ENCODE measurements around the gene NAGA.
A peak's percentile ranks its signal among the peaks of the same experiment; 100 is the strongest.
"Not testable (repeated sequence)": the region's sequence is repeated elsewhere in the genome, so short reads cannot be mapped to it uniquely, and the experiment has no call there.

NAGA gene

DNA sequence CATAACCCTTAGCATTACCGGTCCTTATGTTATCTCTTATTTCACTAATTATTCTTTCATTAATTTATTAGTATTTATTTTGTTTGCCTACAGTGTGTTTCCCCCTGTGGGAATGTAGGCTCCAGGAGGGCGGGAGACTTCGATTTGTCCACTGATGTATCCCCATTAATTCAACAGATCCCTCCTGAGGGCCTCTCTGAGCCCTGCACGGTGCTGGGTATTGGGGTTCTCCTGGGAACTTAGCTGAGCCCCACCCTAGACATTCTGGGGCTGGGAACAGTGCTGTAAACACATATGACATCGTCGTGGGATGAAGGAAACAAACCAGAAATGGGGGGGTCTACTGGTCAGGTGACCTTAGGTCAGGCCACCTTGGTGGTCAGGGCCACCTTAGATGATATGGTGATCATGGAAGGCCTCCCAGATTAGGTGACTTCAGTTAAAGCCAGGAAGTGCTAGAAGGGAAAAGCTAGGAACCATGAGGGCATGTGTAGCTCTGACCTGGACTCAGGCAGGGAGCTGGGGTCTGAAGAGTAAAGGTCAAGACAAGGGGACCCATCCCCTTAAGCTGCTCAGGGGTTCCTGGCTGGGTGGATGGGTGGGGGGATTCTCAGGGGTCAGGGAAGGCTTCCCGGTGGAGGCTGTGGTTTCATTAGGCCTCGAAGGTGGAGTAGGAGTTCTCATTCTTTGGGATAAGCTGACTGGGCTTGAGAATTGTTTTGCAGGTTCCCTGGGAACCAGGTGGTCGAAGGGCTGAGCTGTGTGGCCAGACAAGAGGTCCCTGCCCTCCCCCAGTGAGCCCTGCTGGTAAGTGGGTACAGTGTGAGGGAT, 4.4 kb upstream of the NAGA start:
- no peak for DNase-seq

DNA sequence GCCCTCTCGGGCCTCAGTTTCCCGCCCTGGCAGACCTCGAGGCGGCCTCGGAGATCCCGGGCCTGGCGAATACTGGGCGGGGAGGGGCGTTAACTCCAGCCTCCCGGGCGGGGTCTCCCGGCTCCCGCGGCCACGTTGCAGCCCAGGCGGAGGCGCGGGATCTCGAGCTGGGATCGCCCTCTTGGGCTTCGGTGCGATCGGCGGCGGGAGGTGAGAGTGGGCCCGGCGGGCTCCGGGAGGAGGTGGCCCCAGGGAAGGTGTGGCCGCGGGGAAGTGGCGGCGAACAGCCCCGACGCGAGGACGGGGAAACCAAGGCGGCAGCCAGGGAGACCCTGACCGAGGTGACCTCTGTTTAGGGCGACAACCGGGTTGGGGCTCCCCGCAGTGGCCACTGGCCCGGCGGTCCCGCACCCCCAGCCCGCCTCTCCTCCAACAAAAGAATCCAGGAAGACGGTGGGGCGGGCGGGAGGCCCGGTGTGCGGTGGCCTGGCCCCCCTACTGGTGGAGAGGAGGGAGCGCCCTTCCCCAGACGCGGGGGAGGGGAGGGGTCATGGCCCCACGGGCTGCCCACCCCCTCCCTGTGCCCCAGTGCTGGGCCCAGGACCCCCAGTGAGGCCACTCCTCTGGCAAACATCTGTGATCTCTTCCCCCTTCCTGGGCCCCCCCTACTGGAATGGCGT, 3.7 kb upstream of the NAGA start, which contains the start of gene PHETA2:
Gene PHETA2, plus strand, starts transcription at position 117 of the 680 bp plus-strand sequence. CDS start 3,046 bp downstream, outside the sequence.
- peak; percentile 63 for DNase-seq

DNA sequence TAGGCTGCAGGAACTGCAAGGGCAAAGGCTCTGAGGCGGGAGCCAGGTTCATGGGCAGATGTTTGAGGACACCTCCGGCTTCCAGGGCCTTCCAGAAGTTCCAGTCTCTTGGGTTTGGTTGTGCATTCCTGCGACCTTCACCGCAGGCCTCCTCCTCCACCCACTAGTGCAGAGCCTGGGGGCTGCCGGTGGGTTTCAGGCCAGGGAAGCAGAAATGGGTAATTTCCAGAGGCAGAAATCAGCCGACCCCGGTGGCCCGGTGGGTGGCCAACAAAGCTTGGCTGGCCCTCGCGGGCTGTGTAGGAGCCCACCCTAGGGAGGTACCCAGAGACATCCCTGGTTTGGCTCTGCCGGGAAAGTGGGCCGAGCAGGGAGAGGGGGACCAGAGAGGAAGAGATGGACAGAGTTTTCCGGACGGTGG, 3.0 kb upstream of the NAGA start:
- DNase-seq: no peak

DNA sequence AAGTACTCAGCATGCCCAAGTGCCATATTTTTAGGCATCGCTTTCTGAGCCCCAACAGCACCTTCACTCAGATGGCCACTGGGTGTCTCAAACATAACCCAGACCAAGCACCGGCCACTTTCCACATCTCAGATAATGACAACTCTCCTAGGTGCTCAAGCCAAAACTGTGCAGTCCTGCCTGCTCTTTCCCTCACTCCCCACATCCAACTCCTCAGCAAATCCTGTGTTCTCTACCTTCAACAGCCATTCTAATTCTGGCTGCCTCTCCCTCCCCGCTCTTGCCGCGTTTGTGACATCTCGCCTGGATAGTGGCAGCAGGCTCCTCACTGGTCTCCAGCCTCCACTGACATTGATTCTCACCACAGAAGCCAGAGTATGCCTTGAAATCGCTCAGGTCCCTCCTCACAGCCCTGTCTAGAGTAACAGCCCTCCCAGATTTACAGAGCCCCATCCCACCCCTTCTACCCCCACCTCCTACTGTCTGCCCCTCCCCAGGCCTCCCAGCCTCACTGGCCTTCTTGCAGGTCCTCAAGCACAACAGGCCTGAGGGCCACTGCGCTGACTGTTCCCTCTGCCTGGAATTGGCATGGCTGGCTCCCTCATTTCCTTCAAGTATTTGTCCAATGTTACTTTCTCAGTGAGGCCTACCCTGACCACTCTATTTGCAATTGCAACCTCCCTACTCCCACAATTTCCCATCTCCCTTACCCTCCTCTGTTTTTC, 2.2 kb upstream of the NAGA start:
- no peak for DNase-seq

DNA sequence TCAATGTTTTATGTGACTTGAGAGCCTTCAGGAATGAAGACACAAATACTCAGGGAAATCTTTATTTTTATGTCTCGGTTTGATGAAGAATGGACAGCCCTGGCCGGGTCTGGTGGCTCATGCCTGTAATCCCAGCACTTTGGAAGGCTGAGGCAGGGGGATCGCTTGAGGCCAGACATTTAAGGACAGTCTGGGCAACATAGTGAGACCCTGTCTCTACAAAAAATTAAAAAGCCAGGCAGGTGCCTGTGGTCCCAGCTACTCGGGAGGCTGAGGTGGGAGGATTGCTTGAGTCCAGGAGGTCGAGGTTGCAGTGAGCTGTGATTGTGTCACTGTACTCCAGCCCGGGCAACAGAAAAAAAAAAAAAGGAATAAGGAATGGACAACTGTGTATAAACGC, 896 bp upstream of the NAGA start:
- DNase-seq: not testable (repeated sequence)

DNA sequence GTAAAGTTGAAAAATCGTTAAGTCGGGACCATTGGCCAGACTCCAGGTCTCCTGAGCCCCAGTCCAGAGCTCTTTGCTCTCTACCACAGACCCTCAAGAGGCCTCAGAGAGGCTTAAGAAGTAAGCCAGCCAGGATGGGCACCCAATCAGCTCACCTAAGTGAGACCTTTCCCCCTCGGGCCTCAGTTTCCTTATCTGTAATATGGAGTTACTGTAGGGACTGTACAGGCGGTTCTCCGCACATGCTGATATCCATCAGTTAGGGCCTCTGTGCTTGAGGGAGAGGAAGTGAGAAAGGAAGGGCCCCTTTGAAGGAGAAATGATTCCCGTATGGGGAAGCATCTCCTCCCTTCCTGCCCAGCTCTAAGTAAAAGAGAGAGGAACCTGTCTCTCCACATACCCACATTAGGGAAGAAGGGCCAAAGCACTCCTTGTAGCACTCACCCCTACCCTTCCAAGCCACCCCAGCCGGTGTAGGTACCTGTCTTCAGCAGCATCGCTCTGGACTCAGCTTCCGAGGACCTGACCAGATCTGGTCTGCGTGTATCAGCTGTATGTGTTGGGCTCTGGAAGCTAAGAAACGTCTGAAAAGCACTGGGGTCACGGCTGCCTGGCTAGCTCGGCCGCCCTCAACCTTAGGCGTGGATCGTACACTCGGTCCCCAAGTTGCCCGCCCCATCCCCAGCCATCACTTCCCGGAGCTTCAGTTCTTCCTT, 653 bp downstream of the NAGA start:
- peak; percentile 23 for DNase-seq

DNA sequence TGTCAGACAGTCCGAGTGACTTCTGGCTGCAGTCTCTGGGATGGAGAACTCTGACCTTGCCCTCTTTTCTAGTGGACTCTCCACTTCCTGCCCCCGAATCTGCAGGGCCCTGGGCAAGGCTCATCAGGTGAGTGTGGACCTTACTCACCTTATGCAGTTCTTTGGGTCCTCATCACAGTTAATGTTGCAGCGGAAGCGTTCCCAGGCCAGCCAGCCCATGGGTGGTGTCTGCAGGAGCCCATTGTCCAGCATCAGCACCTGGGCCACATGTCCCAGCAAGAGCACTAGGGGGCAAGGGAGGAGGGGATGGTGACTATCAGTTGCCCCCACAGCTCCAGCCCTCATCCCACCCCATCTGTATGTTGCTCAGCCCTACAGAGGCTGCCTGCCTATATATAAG, 2.3 kb downstream of the NAGA start:
- DNase-seq: no peak

DNA sequence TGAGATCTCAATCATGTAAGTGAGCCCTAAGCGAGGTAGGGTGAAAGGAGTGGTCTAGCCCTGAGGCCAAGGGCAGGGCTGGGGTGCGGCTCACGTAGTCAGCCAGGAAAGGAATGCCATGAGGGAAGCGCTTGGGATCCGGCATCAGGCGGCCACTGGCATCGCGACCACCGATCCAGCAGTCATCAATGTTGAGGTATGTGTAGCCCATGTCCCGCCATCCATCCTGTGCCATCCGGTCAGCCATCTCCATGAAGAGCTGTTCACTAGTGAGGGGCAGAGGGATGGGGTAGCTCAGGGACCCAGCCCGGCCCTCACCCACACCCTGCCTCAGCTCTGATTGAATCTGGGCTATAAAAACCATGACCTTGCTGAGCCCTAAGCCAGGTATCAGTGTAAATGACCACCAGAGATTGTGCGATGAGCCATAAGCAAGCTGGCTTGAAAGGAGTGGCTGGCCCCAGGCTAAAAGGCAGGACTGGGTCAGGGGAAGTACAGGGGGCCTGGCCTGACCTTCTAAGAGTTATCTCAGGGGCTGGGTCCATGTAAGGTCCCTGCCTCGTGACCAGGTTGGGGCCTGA, 2.9 kb downstream of the NAGA start:
- DNase-seq: no peak

DNA sequence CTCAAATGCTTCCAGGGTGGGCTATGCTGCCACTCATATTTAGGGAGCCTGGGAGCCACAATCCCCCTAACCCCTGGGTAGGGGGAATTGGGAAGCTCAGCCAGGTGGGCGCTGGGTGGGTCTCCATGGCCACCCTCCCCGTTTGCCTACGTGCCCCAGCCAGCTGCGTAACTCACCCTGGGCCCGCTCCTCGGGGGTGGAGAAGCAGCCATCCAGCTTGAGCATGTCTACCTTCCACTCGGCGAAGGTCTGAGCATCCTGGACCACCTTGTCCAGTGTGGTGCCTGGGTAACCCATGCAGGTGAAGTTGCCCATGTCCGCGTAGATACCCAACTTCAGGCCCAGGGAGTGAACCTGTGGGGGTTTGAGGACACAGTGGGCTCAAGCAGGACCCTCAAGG, 3.7 kb downstream of the NAGA start:
- DNase-seq: no peak

DNA sequence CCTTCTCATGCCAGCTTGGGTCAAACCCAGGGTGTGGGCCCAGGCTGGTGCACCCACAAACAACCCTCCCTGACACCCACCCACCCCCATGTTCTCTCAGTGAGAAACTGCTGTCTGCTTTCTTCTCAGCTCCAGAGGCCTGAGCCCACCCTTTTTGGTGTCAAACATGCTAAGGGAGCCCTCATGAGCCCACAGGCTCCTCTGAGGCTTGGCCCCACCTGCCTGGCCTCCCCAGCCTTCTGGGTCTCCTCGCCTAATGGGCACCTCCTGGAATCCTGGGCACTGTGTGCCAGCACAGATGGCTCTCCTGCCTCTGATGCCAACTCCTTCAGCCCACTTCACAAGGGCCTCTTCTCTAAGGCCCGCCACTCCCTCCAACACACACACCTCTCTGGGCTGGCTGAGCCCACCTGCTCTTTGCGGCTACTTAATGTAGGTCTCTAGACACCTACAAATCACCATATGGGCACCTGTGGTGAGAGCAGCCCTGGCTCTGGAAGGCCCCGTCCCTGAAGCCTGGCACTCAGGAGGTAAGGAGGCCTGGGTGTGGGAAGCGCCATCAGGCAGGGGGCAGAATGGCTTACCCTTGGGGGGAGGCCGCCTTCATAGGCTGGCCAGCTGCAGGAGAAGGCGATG, 4.4 kb downstream of the NAGA start:
- DNase-seq: no peak

DNA sequence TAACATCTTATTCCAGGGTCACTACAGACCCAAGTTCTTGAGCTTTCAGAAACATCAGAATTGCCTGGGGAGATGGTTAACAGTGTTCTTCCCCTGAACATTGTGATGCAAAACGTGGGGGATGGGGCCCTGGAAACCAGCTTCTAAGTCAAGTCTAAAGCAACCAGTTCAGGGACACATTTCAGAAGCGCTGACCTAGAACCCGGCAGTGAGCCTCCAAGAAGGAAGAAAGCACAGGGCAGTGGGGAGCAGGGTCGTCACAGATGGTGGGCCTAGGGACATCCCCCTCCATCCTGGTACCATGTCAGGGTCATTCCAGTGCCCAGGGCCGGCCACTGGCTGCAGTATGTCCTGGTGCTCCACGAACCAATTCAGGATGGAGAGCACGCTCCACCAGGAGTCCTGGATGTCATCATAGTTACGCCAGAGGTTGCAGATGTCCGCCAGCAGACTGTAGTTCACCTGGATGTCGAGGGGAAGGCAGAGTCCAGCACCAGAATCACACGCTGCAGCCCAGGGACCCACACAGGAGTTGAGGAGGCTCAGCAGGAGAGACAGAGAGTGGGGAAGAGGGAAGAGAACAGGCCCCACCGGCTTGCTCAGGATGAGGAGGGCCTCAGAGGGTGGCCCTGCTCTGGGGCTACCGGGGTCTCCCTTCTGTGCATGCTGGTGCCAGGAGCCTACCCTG, 5.0 kb downstream of the NAGA start:
- DNase-seq: no peak

DNA sequence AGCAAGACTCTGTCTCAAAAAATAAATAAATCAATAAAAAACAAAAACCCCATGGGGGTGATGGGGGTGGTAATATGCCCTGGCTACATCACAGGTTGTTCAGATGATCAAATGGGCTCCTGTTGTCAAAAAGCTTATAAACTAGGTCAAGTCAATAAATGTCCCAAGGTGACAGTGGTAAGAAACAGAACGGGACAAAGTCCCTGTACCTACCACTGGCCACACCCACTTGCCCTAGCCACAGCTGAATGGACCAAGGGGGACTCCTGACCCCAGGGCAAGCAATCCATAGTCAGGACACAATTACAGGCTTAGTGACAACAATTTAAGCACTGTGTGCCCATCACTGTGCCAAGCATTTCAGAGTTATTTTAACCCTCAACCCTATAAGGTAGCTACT, 6.0 kb downstream of the NAGA start:
- DNase-seq: no peak

DNA sequence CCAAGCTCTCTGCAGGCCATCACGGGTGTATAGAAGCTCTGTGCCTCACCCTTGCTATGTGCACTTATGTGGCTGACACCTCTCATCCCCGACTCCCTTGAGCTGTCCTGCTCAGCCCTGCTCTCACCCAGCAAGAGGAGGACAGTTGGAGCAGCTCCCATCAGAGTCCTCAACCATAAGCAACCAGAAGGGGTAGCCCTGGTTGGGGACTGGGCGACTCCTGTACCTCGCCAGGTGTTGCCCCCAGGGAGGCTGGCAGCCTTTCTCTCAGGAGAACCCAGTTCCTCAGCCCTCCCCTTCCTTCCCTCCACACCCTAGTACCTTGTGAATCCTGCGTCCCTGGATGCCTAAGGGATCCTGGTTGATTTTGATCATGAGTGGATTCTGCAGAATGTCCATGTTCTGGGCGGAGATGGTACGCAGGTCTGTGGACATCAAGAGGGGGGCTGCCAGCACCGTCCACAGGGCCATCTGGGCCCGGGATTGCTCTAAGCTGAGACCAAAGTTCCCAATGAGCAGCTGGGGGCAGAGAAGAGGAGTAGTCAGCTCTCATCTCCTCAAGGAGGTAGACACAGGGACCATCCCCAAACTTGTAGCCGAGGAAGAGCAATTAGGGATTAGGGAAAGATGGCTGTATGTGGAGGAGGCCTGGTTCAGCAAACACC, 8.0 kb downstream of the NAGA start:
- no peak for DNase-seq

DNA sequence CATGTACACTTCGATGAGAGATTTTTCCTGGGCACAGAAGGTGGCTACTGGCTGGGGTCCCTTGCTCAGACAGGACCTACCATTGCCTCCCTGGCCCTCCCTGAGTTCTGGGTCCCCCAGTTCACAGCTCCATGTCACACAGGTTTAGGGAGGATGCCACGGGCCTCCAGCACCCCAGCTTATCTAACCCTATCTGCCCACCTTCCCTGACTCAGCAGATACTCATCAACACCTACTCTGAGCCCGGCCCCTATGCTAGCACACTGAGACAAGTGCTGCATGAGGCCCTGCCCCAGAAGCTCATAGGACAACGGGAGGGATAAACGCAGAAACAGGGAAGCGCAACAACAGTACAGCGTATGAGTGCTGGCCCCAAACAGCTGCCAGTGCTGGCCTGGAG, 9.6 kb downstream of the NAGA start:
- no peak for DNase-seq

DNA sequence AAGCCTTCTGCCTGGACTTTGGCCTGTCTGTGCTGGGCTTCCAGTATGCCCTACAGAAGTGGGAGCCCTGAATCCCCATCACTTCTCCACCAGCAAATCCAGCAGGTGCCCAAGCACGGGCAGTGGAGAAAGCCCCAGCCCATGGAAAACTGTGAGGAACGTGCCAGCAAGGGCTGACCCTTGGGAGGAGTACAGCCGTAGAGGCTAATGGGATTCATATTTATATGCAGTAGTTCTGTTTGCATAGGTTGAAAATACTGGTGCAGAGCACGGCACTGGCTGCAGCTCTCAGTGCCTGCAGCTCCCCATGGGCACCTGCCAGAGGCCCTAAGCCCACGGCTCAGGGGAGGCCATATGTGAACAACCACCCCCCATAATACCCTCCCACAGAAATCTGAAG, 10.1 kb downstream of the NAGA start:
- no peak for DNase-seq

DNA sequence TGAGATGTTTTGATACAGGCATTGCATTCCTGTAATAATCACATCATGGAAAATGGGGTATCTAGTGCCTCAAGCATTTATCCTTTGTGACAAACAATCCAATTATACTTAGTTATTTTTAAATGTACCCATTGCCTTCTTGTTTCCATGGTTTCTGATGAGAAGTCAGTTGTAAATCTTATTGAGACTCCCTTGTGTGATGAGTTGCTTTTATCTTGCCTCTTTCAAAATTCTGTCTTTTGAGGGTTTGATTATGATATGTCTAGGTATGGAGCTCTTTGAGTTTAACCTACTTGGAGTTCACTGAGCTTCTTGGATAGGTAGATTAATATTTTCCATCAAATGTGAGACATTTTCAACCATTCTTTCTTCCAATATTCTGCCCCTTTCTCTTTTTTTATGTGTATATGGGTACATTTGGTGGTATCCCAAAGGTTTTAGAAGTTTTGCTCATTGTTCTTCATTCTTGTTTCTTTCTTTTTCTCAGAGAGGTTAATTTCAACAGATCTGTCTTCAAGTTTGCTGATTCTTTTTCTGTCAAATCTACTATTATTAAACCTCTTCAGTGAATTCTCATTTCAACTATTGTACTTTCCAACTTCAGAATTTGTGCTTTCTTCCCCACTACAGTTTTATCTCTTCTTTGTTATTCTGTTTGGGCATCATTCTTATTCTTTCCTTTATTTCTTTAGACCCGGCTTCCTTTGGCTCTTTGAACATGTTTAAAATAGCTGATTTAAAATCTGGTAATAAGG, 13.7 kb downstream of the NAGA start:
- DNase-seq: no peak

DNA sequence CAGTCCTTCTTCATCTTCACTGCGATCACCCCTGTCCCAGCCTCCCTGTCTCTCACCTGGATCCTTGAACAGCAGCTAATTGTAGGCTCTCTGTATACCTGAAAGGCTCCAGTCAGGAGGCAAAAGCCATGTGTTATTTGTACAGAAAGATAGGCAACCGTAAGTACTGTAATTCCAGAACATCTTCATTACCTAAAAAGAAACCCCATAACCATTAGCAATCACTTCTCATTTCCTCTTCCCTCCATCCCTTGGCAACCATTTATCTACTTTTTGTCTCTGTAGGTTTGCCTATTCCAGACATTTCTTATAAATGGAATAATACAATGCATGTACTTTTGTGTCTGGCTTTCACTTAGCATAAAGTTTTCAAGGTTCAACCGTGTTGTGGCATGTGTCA, 17.8 kb downstream of the NAGA start:
- DNase-seq: no peak

DNA sequence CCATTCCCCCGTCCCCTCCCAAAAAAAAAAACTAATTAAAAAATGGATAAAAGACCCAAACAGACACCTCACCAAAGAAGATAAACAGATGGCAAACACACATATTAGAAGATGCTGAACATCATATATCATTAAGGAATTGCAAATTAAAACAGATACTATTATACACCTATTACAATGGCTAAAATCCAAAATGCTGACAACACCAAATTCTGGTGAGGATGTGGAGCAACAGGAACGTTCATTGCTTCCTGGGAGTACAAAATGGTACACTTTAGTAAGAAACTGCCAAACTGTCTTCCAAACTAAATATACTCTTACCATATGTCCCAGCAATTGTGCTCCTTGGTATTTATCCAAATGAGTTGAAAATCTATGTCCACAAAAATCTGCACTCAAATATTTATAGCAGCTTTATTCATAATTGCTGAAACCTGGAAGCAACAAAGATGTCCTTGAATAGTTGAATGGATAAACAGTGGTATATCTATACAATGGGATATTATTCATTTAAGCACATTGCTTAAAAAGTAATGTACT, 19.9 kb downstream of the NAGA start:
- DNase-seq: no peak

DNA sequence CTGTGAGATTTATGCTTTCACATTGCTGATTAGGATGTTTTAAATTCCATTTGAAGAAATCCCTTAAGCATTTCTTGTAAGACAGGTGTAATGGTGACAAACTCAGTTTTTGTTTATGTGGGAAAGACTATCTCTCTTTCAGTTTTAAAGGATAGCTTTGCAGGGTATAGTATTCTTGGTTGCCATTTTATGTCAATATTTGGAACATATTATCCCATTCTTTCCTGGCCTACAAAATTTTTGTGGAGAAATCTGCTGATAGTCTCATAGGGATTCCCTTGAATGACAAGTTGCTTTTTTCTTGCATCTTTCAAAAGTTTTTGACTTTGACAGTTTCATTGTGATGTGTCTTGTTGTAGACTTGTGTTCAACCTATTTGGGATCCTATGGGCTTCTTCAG, 28.8 kb downstream of the NAGA start:
- DNase-seq: no peak

DNA sequence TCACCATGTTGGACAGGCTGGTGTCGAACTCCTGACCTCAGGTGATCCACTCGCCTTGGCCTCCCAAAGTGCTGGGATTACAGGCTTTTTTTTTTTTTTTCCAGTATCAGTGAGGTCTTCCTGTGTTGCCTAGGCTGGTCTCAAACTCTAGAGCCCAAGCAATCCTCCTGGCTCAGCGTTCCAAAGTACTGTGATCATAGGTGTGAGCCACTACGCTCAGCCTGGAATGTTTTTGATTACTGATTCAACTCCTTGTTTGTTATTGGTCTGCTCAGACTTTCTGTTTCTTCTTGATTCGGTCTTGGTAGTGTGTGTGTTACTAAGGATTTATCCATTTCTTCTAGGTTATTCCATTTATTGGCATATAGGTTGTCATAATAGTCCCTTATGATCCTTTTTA, 31.3 kb downstream of the NAGA start:
- no peak for DNase-seq
